BLaER1 treated with 17β-estradiol and CSF1 and Interleukin-3, amounts not matched to agents 10 nM and 100 nM (cell line): ENCODE results near the gene JAZF1.

Source experiments
- H3K27ac ChIP-seq, 11 experiments: shearing (Covaris generic); formaldehyde crosslinking; 2 replicates each; pipeline ENCODE4 v1.8.1; 2022
- H3K27me3 ChIP-seq, 11 experiments: shearing (Covaris generic); formaldehyde crosslinking; 2 replicates each; pipeline ENCODE4 v1.8.1; 2022
- H3K36me3 ChIP-seq, 11 experiments: shearing (Covaris generic); formaldehyde crosslinking; 2 replicates each; pipeline ENCODE4 v1.8.1; 2022
- H3K4me1 ChIP-seq, 10 experiments: shearing (Covaris generic); formaldehyde crosslinking; 2 replicates each; pipeline ENCODE4 v1.8.1; 2022
- H3K4me2 ChIP-seq, 11 experiments: shearing (Covaris generic); formaldehyde crosslinking; 2 replicates each; pipeline ENCODE4 v1.8.1; 2022
- H3K4me3 ChIP-seq, 10 experiments: shearing (Covaris generic); formaldehyde crosslinking; 2 replicates each; pipeline ENCODE4 v1.8.1; 2022
- H3K9ac ChIP-seq, 11 experiments: shearing (Covaris generic); formaldehyde crosslinking; 2 replicates each; pipeline ENCODE4 v1.8.1; 2022
- H3K9me3 ChIP-seq, 11 experiments: shearing (Covaris generic); formaldehyde crosslinking; replicated peaks in 1 of 11; 2 replicates each; pipeline ENCODE4 v1.8.1; 2022
- H4K20me1 ChIP-seq, 11 experiments: shearing (Covaris generic); formaldehyde crosslinking; 2 replicates each; pipeline ENCODE4 v1.8.1; 2022
- Cebpa-rat ChIP-seq, 11 experiments: shearing (Covaris generic); IDR thresholded peaks; 2 replicates each; pipeline ENCODE4 v1.8.1; 2022

JAZF1 gene

DNA sequence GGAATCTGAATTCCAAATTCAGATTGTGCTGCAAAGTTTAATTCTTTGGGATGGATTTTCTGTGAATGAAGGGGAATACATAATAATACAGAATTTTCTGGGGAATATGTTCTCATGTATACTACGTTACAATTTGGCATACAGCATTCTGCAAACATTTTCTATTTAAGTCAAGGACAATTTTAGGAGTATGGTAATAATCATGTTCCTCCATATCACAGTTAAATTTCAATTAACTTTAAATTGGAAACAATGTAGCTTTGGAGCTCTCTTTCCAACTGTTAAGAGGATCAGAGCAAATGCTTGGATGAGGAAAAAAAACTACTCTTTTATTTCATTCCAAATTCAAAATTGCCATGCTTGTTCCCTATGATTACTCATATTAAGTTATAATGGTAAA lies 217.5 kb downstream of the JAZF1 start:
- Histone ChIP-seq H3K36me3 (peaks cover 0 to 7% (median 0%) of the 10 kb centered on the region in 11 experiments; a peak in 1 of 22 replicates), H3K9ac (no peak overlapping the region), H3K27me3 (no peaks in the 10 kb centered on the region), H3K4me1 (peaks cover 0 to 36% (median 0%) of the 10 kb centered on the region in 10 experiments; a peak in 7 of 20 replicates), H3K4me2 (no peak overlapping the region), H4K20me1 (peaks cover 0 to 79% (median 24%) of the 10 kb centered on the region in 11 experiments; a peak in 14 of 22 replicates), H3K27ac (no peak overlapping the region), H3K9me3 (no peaks in the 10 kb centered on the region), H3K4me3 (no peak overlapping the region)
- TF ChIP-seq Cebpa-rat (IDR thresholded peaks at IDR 0.05), result no peak

DNA sequence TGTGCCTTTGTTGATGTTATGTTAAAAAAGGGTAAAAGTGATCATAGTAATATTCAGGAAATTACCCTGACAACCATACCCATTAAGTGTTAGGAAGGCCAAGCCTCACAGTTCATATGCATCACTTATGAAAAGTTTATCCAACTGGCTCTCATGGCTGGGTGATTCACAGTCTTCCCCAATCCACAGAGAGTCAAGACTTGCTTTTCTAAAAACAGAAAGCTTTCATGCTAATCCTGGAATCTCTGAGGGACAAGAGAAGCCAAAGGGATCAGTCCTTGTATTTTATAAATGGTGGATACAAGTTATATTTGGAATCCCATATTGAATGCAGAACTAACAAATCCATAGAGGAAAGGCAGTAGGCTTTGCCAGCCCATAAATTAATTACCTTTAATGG lies 218.3 kb downstream of the JAZF1 start:
- Histone ChIP-seq H3K4me2 (no peak overlapping the region), H3K27ac (no peak overlapping the region), H3K9me3 (no peaks in the 10 kb centered on the region), H3K36me3 (peaks cover 0 to 7% (median 0%) of the 10 kb centered on the region in 11 experiments; a peak in 1 of 22 replicates), H4K20me1 (peaks cover 0 to 73% (median 24%) of the 10 kb centered on the region in 11 experiments; a peak in 14 of 22 replicates), H3K4me1 (peaks cover 0 to 28% (median 0%) of the 10 kb centered on the region in 10 experiments; a peak in 7 of 20 replicates), H3K4me3 (no peak overlapping the region), H3K9ac (no peak overlapping the region), H3K27me3 (no peaks in the 10 kb centered on the region)
- no peak for TF ChIP-seq Cebpa-rat (IDR thresholded peaks at IDR 0.05)

DNA sequence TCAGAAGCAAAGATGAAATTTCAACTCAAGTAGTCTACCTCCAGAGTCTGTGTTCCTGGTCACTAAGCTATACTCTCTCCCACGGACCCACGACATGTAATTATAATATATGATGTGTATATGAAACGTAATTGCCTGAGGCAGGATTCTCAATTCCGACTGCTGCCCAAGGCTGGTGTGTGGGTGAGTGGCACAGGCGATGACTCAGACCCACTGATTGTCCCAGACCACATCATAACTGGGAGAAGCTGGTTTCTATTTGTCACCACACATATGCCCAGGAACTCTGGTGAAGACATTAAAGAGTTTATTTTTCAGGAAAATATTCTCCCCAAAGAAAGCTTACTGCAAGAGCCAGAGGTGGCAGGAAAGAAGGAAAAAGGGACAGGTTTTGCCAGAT lies 219.3 kb downstream of the JAZF1 start:
- peaks cover 0 to 63% (median 15%) of the 10 kb centered on the region in 11 experiments; a peak in 12 of 22 replicates for H4K20me1 ChIP-seq
- H3K9me3 ChIP-seq, result no peaks in the 10 kb centered on the region
- H3K9ac ChIP-seq, result no peak overlapping the region
- H3K4me3 ChIP-seq, result no peak overlapping the region
- no peak overlapping the region for H3K27ac ChIP-seq
- H3K4me1 ChIP-seq, result peaks cover 0 to 17% (median 0%) of the 10 kb centered on the region in 10 experiments; a peak in 7 of 20 replicates
- H3K4me2 ChIP-seq, result peak overlapping the region in 3 of 11 experiments; percentile 0 to 39 (median 19); a peak in 3 of 22 replicates
- no peaks in the 10 kb centered on the region for H3K27me3 ChIP-seq
- peaks cover 0 to 7% (median 0%) of the 10 kb centered on the region in 11 experiments; a peak in 2 of 22 replicates for H3K36me3 ChIP-seq
- no peak for TF ChIP-seq Cebpa-rat (IDR thresholded peaks at IDR 0.05)

DNA sequence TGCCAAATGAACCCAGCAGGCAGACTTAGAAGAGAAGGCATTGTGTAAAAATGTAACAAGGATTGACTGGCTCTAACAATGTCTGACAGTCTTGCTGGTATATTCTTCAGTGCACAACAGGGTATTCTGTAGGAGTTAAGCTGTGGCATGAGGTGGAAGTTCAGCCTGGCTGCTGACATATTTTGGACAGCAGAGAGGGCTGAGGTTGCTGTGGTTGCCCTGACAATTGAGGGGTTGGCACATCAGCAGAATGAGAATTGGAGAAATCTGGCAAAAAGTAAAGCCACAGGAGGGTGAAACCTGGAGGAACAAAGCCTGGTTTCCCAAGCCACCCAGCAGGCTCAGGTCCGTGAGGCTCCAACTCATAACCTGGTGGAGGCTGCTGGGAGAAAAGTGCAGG lies 220.2 kb downstream of the JAZF1 start:
- no peak overlapping the region for H3K4me3 ChIP-seq
- H3K36me3 ChIP-seq, result peaks cover 0 to 10% (median 0%) of the 10 kb centered on the region in 11 experiments; a peak in 4 of 22 replicates
- H3K9ac ChIP-seq, result no peak overlapping the region
- TF ChIP-seq Cebpa-rat (IDR thresholded peaks at IDR 0.05), result no peak
- H4K20me1 ChIP-seq, result peaks cover 0 to 55% (median 12%) of the 10 kb centered on the region in 11 experiments; a peak in 11 of 22 replicates
- H3K4me1 ChIP-seq, result peaks cover 0 to 12% (median 0%) of the 10 kb centered on the region in 10 experiments; a peak in 6 of 20 replicates
- no peaks in the 10 kb centered on the region for H3K27me3 ChIP-seq
- no peaks in the 10 kb centered on the region for H3K9me3 ChIP-seq
- no peak overlapping the region for H3K4me2 ChIP-seq
- H3K27ac ChIP-seq, result no peak overlapping the region

DNA sequence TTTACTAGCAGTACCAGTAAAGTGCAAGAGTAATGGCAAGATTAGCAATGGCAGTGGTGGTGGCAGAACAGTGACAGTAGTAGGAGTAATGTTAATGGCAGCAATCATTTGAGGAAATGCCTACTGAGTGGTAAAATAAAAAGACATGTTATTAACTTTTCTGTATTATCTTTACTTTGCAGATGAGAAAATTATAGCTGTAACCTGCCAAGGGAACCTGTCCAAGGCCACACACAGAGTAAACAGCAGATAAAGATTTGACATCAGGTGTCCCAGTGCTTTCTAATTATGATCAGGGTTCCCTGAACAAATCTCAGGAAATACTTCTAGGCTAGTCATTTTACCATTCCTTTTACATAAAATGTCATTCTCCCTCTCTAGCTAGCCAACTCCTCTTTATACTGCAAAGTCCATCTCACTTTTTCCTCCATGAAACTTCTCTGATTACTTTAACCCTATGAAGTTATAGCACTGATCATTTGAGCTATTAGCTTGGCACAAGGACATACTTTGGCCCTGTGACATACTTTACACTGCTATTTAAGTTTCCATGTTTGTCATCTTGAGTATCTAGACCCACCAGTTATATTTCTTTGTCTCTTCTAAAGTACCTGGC lies 221.6 kb downstream of the JAZF1 start:
- peaks cover 0 to 46% (median 8%) of the 10 kb centered on the region in 11 experiments; a peak in 11 of 22 replicates for H4K20me1 ChIP-seq
- H3K9me3 ChIP-seq, result no peaks in the 10 kb centered on the region
- H3K9ac ChIP-seq, result no peak overlapping the region
- no peaks in the 10 kb centered on the region for H3K27me3 ChIP-seq
- H3K4me2 ChIP-seq, result no peak overlapping the region
- peaks cover 0 to 24% (median 0%) of the 10 kb centered on the region in 11 experiments; a peak in 5 of 22 replicates for H3K36me3 ChIP-seq
- no peak for TF ChIP-seq Cebpa-rat (IDR thresholded peaks at IDR 0.05)
- no peak overlapping the region for H3K4me3 ChIP-seq
- no peak overlapping the region for H3K27ac ChIP-seq
- peaks cover 0 to 12% (median 0%) of the 10 kb centered on the region in 10 experiments; a peak in 6 of 20 replicates for H3K4me1 ChIP-seq

DNA sequence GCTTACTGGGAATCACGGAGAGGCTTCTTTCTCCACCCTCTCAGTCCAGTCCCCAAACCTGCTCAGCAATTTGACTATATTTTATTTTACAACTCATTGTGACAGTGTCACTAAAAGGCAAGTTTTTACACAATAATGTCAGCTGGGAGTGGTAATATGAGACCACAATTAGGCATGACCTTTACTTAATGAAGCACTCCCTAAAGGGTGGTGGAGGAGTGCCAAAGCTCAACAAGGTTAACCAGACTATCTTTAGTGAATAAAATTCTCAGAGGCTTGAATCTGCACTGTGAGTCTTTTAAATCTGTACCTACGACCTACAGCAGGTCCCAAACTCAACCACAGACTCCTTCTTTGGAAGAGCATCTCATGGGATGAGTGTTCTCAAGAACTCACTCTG lies 225.0 kb downstream of the JAZF1 start:
- H3K4me1 ChIP-seq, result no peaks in the 10 kb centered on the region
- H3K4me2 ChIP-seq, result no peak overlapping the region
- H3K36me3 ChIP-seq, result peaks cover 0 to 40% (median 0%) of the 10 kb centered on the region in 11 experiments; a peak in 6 of 22 replicates
- H3K27ac ChIP-seq, result no peak overlapping the region
- H3K4me3 ChIP-seq, result no peak overlapping the region
- TF ChIP-seq Cebpa-rat (IDR thresholded peaks at IDR 0.05), result no peak
- peaks cover 0 to 25% (median 3%) of the 10 kb centered on the region in 11 experiments; a peak in 11 of 22 replicates for H4K20me1 ChIP-seq
- no peaks in the 10 kb centered on the region for H3K9me3 ChIP-seq
- no peaks in the 10 kb centered on the region for H3K27me3 ChIP-seq
- H3K9ac ChIP-seq, result no peak overlapping the region

DNA sequence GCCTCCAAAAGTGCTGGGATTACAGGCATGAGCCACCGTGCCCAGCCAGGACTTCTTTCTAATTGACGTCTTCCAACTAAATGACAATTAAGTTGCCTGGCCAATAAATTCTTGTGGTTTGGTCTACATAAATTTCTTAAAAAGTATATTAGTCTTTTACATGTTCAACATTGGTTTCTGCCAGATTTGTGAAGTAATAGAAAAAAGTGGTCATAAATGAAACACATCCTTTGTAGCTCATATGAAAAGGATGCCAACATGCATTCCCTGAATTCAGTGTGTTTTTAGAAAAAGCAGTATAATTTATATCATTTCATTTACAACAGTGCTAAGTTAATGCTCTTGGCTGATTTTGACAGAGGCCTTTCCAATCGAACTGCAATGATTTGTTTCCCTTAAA lies 225.6 kb downstream of the JAZF1 start:
- H3K36me3 ChIP-seq, result peaks cover 0 to 40% (median 0%) of the 10 kb centered on the region in 11 experiments; a peak in 6 of 22 replicates
- no peaks in the 10 kb centered on the region for H3K4me1 ChIP-seq
- no peaks in the 10 kb centered on the region for H3K27me3 ChIP-seq
- H3K27ac ChIP-seq, result no peak overlapping the region
- no peak for TF ChIP-seq Cebpa-rat (IDR thresholded peaks at IDR 0.05)
- no peak overlapping the region for H3K4me3 ChIP-seq
- H4K20me1 ChIP-seq, result peaks cover 0 to 20% (median 0%) of the 10 kb centered on the region in 11 experiments; a peak in 5 of 22 replicates
- H3K4me2 ChIP-seq, result no peak overlapping the region
- H3K9me3 ChIP-seq, result no peaks in the 10 kb centered on the region
- H3K9ac ChIP-seq, result no peak overlapping the region

DNA sequence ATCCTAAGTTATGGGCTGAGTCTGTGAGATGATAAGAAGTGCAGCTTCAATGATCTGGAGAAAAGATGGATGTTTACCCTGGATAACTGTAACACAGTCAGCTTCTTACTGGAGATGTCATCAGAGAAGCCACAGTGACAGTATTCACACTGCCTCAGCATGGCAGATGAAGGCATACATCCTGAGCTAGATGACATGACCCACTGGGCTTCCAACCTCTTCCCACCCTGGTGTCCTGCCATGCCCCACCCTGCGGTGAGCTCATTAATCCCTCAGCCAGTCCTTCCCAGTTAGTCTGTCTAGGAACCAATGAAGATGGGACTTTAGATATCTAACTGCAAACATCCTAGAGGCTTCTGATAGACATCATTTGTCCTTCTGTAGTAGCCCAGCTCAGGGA lies 226.8 kb downstream of the JAZF1 start:
- Histone ChIP-seq H3K27me3 (no peaks in the 10 kb centered on the region), H3K36me3 (peaks cover 0 to 40% (median 0%) of the 10 kb centered on the region in 11 experiments; a peak in 6 of 22 replicates), H3K27ac (no peak overlapping the region), H3K9me3 (no peaks in the 10 kb centered on the region), H4K20me1 (peaks cover 0 to 26% (median 1%) of the 10 kb centered on the region in 11 experiments; a peak in 6 of 22 replicates), H3K9ac (no peak overlapping the region), H3K4me2 (no peak overlapping the region), H3K4me1 (no peaks in the 10 kb centered on the region), H3K4me3 (no peak overlapping the region)
- no peak for TF ChIP-seq Cebpa-rat (IDR thresholded peaks at IDR 0.05)

DNA sequence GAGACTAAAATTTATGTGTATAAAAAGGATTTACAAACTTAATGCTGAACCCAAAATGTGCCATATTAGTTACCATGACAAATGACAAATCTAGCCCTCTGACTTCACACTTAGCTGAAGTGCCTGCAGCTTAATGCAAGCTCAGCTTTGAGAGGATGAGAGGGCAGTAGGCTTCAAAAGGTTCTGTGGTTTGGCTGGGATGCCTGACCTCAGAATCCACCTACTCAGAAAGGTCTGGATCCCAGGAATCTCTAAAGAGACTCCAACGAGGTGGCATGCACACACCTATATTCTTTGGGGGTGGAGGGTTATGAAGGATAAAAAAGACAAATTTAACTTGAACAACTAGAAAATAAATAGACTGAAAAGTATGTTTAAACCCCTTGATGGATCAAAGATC lies 227.2 kb downstream of the JAZF1 start:
- no peaks in the 10 kb centered on the region for H3K4me1 ChIP-seq
- H3K4me3 ChIP-seq, result no peak overlapping the region
- H3K9me3 ChIP-seq, result no peaks in the 10 kb centered on the region
- no peak overlapping the region for H3K4me2 ChIP-seq
- H3K27ac ChIP-seq, result no peak overlapping the region
- H3K36me3 ChIP-seq, result peaks cover 0 to 40% (median 0%) of the 10 kb centered on the region in 11 experiments; a peak in 6 of 22 replicates
- TF ChIP-seq Cebpa-rat (IDR thresholded peaks at IDR 0.05), result no peak
- no peaks in the 10 kb centered on the region for H3K27me3 ChIP-seq
- H3K9ac ChIP-seq, result no peak overlapping the region
- H4K20me1 ChIP-seq, result peaks cover 0 to 25% (median 5%) of the 10 kb centered on the region in 11 experiments; a peak in 8 of 22 replicates
